Hematopoietic multipotent progenitor cell (in vitro differentiated cells): ENCODE data around the gene RGS8. TPM values are rescaled to one million over a fixed set of nuclear protein-coding genes. Genes with fewer than 3 reads are reported as not detected.

ENCODE experiments used
- DNase-seq, 3 donors: peaks; one replicate each; pipeline ENCODE4 v3.0.0-alpha.2; 2011 to 2015; ENCODE audit warnings: low read depth in 2 of 3, low spot score in 2 of 3
- total RNA-seq: library from RNA; depleted of rRNA; stranded (reverse); fragments of >200 nt; gene quantifications from one replicate; pipeline ENCODE4 v1.2.3, GENCODE V29; 2012

The RGS8 gene, protein sequence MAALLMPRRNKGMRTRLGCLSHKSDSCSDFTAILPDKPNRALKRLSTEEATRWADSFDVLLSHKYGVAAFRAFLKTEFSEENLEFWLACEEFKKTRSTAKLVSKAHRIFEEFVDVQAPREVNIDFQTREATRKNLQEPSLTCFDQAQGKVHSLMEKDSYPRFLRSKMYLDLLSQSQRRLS
- total RNA-seq, result under 0.01 TPM

DNA sequence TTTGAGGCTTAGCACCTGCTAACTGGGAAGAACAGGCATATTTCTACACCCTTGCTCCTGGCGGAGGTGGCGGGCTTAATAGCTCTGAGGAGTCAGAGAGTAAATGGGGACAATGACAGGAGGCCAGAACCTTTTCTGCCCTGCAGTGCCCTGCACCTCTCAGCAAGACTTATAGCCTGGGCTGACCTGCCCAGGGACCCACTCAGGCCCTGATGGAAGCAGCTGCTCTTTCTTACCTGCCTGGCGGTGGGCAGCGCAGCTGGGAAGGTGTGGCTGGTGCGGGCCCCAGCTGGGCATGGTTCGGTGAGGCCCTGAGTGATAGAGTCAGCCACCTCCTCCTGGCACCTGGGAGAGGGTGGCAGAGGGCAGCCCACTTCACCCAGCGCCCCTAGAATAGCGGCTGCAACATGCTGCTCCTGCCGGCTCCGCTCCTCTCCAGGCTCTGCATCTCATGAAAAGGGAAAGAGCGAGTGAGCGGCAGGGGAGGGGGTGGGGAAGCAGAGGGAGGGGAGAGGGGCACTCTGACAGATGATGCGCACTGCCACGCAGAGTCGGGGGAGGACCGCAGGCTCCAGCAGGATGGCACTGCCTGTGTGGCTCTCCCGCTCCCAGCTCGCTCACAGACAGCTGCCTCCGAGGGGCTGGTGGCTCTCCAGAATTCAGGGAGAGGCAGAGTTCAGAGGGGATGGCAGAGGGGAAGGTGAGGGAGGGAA, at the start of gene RGS8:
Gene RGS8, minus strand, starts transcription at position 472 of the 713 bp plus-strand sequence. CDS start 14,938 bp downstream, outside the sequence.
- DNase-seq, result no peak

DNA sequence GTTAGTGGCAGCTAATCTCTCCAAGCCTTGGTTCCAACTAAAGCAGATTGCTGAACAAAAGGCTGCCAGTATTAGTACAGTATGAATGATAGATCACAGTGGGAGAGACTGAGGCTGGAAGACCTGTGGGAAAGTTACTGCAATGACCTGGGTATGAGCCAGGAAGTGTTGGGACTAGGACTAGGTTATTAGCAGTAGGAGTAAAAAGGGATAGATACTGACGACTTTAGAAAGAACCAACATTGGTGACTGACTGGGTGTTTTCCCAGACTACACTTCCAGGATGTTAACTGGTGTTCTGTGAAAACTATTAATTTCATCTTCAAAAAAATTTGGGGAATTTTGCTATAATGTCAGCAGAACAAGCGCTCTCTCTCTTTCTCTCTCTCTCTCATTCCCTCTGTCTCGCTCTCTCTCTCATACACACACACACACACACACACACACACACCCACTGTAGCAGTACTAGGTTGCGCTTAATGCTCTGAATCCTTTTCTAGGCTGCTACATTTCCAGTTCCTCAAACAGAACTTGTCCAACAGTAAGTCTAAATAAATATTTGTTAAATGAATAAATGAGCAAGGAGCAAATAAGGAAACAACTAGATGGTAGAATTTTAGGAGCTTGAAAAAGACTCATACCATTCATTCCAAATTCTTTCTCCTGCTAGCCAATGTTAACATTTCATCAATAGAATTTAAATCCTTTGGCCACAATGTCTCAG, 47.6 kb upstream of the RGS8 start:
- DNase-seq, result no peak

DNA sequence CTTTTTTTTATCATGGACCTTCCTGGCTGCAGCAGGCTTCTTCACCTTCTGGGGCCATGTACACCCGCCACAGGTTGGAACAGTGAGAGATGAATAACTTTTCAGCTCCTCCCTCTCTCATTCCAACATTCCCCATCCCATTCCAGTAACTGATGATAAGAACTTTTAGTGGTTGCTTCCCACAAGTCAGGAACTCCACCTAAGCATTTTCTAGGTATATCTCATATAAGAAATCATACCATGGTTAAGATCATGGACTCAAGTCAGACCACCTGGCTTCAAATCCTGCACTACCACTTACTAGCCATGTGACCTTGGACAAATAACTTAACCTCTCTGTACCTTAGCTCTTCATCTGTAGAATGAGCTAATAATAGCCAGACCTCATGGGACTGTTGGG, 42.5 kb upstream of the RGS8 start:
- no peak for DNase-seq

DNA sequence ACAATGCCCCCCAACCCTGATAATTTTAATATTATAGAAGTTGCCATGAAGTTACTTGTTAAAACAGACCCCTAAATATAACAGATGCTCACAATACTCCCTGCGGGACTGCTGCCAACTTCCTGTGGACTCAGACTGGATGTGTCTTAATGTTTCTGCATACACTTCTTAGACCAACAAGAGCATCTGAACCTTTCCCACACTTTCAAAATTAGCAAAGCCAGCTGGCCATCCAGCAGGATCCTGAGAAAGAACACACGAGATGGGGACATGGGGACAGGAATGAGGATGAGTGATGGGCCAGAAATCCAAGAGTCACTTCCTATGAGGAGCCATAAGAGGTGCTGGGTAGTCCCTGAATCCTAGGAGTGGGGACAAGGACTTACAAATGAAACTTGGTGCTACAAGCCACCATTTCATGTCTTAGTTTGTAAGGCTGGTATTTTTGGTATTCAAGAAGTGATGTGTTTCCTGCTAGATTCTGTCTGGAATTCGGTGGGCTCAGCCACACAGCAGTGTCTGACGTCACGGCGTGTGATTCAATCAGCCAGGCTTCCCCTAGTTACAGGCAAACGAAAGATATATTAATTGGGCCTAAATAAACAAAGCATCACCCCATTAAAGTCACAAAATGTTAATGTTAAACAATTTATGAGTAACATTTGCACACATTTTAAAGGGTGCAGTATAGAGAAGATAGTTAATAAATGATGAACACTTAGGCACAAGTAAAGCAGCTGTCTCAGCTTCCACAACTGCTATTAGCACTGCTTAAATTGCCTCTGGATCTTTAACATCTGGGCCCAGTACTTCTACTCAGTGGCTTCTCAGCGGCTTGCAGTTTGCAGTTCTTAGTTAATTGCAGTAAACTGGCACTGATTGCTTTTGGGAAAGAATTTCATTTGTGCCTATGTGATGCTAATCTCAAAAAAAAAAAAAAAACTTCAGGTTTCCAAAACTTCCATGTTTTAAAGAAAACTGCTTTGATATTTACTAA, 41.2 kb upstream of the RGS8 start:
- DNase-seq, result no peak

DNA sequence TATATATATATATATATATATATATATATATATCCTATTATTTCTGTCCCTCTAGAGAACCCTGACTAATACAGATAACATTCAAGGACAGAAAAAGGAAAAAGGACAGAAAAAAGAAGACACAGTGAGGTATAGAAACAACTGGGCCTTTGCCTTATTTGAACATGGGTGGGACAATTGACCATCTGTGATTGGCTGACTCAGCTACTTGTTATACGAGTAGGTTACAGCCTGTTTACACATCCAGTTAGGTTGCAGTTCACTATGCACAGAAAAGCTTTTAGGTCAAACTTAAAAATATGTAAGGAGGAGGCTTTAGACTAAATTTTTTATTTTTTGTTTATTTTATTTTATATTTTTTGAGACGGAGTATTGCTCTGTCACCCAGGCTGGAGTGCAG, 39.8 kb upstream of the RGS8 start:
- no peak for DNase-seq

DNA sequence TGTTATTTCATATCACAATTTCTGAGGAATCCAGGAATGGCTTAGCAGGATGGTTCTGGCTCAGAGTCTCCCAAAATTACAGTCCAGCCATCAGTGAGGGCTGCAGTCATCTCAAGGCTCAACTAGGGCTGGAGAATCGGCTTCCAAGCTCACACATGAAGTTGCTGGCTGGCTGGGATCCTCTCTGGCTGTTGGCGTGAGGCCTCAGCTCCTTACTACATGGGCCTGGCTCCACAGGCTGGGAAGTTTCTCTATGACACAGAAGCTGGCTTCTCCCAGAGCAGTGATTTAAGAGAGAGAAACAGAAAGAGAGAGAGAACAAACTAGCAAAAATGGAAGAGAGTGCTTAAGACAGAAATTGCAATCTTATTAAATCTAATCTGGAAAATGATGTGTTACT, 38.8 kb upstream of the RGS8 start:
- no peak for DNase-seq

DNA sequence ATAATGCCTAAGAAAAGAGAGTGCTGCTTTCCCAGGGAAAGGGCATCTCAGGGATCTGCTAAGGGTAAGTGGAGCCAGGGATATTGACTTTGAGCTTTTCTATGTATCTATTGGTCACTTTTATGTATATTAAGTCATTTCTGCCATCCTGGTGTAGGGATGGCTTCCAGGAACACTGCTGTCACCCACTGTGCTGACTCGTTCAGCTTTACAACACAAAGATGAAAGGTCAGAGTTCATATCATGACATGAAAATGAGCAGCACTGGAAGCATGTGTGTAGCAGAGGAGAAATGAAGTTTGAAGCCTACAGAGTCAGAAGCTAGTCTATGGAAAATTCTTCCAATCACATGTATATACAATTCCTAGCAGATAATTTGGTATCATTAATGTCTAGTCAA, 37.1 kb upstream of the RGS8 start:
- DNase-seq, result no peak

DNA sequence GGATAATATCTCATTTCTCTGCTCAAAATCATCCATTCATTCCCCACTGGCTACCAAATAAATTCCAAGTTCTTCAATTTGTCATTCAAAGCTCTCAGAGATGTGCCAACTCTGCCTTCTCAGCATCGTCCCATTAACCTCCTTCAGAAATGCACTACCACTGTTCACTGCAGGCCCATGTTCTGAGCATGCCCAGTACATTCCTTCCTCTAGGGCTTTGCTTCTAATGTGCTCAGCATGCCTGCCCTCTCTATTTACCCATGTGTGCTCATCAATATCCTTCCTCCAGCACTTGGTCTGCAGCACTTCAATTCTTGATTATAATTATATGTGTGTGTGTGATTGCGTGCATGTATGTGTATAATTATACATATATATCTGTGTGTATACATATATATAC, 36.1 kb upstream of the RGS8 start:
- DNase-seq, result no peak

DNA sequence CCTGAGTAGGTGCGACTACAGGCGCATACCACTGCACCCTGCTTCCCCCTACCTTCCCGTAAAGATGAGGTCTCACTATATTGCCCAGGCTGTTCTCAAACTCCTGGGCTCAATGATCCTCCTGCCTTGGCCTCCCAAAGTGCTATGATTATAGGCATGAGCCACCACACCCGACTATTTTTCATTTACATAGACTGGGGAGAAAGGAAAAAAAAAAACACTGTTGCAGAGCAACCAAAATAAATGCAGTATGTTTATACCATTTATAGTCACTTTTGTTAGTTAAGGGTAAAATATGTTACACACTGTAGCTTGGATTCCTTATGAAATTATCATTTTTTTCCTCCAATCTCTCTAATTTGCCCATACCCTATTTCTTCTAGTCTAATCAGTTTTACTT, 35.2 kb upstream of the RGS8 start:
- DNase-seq, result no peak

DNA sequence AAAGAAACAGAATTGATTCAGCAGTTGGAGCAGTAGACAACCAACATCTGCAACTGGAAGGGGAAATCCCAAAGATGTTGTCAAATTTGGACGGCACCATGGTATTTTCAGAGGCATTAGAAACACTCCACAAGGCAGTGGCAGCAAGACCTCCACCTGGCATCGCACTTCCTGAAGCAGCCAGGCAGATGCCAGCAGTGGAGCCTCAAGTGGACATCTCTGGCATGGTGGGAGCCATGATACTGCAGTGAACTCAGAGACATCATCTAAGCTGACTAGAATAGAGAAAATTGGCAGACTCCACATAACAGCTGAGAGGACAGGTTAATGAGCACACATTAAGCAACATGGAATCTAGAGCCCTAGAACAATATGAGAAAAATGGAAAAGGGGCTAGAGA, 33.9 kb upstream of the RGS8 start:
- no peak for DNase-seq

DNA sequence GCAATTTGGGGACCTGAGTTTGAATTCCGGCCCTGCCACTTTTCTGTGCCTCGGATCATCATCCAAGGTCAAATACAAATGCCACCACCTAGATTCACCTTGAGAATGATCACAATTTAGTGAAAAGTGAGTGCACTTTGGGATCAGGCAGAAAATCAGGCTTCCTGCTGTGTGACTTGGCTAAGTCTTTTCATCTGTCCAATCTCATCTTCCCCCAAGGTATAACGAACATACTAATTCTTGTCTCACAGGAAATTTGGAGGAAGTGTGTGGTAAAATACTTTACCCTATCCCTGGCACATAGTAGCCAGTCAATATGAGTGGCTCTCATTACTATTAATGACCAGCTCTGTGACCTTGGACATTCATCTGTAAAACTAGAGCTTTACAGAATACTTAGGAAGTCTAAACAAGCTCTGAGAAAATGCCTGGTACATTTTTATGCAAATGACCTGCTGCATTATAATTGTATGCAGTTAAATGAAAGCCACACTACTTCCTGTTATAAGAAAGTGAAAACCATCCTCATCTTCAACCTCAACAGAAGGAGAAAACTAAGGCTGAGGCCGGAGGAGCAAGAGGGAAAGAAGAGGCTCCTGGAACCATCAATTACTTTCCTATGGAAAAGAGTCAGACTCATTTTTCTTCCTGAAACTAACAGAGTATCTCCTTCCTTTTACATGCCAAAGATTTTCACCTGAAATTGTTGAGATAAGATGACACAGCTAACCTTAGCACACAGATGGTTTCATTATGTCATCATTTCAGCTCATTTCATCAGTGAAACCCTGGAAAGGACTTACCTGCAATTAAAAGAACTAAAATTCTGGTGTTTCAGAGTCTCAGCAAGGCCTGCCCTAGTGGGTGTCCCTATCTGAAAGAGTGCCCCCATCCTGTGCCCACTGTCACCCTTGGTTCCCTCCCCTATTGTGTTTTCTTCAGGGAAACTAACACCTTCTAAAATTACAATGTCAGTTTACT, 32.6 kb upstream of the RGS8 start:
- DNase-seq, result no peak

DNA sequence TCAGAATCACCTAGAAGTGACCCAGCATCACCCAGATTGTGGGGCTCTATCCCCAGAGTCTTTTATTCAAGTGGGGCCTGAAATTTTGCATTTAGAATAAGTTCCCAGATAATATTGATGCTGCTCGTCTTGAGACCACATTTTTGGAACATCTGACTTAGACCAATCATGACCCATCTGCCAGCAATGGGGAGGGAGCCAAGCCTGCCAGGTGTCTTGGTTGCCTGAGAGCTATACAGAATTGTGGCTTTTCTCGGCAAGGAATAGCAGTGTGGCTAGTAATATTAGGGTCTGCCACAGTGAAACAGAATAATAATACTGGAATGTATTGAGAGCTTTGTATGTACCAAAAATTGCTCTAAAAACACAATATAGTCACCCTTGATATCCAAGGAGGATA, 31.1 kb upstream of the RGS8 start:
- DNase-seq, result no peak

DNA sequence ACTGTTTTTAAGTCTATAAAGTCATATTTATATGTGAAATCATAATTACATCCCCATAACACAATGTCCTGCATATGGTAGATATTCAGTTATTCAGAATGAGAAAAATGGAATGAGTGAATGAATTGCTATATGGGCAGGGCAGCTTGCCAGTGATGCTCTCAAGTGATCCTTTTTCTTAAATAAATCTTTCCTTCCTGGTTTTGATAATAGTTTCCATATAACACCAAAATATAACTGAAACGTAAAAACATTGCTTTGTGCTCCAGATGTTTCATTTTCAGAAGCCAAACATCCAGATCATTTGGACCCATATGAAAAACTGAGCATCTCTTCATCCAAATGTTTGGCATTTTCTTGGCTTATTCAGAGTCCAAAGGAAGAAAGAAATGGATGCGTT, 30.2 kb upstream of the RGS8 start:
- DNase-seq, result no peak

DNA sequence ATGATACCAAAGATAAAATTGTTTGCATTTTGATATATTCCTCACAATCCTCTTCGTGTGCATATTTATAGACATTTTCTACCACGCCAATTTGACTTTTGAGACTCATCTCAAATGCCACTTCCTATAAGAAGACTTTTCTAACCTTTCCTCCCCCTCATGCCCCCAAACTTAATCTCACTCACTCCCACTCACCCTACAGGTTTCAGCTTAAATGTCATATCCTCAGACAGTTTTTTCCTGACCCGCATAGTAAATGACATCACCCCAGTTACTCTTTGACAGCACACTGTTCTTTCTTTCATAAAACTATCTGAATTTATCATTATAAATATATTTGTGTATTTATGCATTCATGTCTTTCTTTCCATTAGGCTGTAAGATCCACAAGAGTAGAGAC, 29.6 kb upstream of the RGS8 start:
- DNase-seq, result no peak

DNA sequence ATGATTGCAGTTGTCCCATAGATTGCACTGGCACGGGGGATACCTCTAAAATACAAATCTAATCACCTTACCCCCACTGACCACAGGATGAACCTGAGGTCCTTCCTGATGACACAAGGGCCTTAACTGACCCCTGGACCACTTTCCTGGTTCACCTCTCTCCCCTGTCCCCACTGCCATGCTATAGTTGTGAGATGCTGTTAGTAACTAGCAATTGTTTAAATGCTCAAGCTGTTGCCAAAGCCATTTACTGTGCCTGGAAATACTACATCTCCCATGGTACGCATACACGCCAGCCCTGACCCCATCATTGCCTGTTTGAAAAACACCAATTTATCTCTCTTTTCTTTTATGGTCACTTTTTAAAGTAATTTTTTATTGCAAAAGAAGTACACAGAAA, 29.1 kb upstream of the RGS8 start:
- no peak for DNase-seq

DNA sequence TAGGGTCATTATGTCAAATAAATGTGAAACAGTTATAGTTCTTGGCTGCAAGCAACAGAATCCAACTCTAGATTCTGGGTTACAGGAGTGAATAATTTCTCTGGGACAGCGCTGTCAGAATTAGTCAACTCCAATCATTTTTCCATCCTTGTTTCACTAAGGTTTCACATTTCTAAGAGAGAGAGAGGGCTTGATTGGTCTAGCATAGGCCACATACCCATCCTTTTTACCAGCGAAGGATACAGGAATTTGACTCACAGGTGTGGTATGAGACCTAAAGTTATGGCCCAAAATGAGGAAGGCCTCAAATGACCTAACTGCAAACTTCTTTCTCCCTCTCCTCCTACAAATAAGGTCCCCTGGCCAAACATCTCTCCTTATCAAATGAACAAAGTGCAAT, 25.5 kb upstream of the RGS8 start:
- DNase-seq, result no peak

DNA sequence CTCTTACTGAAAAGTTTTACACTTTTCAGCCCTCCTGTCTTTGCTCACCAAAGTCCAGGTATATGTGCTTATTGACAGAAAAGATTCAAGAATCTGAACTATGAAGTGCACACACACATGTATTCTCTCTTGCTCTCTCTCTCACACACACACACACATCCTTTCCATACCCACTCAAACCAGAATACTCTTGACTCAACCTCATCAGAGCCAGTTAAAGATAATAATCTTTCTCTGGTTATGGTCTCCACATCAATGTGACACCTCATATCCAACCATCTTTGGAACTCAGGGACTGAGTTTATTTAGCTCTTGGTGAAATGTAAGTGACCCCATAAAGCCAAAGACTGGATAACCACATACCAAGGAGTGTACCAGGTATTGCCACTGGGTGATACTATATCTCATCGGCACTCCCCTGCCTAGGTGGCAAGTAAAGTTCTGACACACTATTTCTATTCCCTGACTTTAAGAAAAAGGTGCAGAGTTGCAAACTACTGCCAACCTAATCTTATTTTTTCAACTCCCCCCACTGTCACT, 24.9 kb upstream of the RGS8 start:
- DNase-seq, result no peak

DNA sequence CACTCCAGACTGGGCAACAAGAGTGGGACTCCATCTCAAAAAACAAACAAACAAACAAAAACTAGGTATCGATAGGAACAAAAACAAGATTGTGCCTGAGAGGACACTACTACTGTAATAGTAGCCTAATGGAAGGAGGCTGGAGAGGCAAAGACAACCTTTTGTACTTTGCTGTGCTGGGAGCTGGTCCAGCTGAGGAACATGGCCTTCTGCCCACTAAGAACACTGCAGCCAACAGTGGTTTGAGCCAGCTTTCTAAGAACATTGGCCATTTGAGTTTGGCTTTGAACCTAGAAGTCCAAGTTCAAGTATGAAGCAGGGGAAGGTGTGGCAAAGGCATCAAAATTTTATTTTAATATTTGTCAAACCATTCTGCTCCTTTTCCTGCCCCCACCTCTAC, 22.7 kb upstream of the RGS8 start:
- no peak for DNase-seq

DNA sequence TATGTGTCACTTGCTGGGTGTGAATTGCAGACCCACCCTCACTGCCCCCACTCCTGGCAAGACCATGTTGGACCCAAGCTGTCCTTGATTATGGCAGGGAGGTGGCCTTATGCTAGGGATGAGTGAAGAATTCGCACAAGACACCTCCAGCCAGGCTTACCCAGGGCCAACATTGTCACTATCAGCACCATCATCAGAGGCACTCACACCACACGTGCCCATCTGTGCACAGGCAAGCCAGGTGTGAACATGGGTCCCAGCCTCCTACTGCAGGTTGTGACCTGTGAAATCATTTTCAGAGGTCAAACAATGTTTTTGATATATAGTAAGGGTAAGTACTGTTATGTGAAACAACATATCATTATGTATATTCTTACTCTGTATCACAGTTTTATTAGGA, 20.3 kb upstream of the RGS8 start:
- DNase-seq, result no peak

DNA sequence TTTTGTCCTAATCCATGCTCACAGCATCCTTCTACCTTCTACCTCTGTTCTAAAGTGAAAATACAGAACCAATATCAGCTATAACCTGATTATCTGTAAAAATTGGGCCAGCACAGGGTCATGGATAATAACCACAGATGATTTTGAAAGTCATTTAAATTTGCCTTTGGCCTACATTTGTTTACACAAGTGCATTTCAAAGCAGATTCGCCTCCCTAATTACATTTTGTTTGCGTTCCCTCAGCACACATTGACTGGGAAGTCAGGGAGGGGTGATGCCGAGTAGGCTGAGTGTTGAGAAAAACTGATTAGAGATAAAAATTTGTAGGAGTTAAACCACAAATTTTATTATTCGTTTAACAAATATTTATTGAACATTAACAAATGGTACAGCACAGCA, 19.2 kb upstream of the RGS8 start:
- no peak for DNase-seq
